SK-N-MC (cell line): ENCODE results near the gene KRTAP2-3.

Source experiments
- EZH2 ChIP-seq: fragments of 200-600 bp; sonication (generic); IDR thresholded peaks from one replicate; pipeline ENCODE4 v1.6.1; 2017; ENCODE audit warnings: antibody characterized with exemption
- POLR2AphosphoS5 ChIP-seq: IDR thresholded peaks from 2 replicates; pipeline ENCODE4 v1.6.1; 2012; ENCODE audit warnings: mild to moderate bottlenecking, low read depth, low read length, borderline replicate concordance

DNA sequence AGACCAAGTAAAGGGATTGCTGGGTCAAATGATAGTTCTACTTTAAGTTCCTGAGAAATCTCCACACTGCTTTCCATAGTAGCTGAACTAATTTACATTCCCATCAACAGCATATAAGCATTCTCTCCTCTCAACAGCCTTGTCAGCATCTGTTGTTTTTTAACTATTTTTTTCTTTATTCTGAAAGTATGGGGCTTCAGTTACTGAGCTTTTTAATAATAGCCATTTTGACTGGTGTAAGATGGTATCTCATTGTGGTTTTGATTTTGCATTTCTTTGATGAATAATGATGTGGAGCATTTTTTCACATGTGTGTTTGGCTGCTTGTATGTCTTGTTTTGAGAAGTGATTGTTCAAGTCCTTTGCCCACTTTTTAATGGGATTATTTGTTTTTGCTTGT, 7.3 kb downstream of the KRTAP2-3 start:
- TF ChIP-seq POLR2AphosphoS5 (no peak), EZH2 (no peak)
